ENCODE measurements around the gene CEP170. TPM values are rescaled to one million over a fixed set of nuclear protein-coding genes. Genes with fewer than 3 reads are reported as not detected.
"Not testable (repeated sequence)": the region's sequence is repeated elsewhere in the genome, so short reads cannot be mapped to it uniquely, and the experiment has no call there.

The CEP170 gene
- total and polyA plus RNA-seq, 10 of the 15 experiments (the other 5 are each of a cell fraction or from before 2014, with no cell fraction given), result 15.0 to 67.3 (median 40.2) TPM

DNA sequence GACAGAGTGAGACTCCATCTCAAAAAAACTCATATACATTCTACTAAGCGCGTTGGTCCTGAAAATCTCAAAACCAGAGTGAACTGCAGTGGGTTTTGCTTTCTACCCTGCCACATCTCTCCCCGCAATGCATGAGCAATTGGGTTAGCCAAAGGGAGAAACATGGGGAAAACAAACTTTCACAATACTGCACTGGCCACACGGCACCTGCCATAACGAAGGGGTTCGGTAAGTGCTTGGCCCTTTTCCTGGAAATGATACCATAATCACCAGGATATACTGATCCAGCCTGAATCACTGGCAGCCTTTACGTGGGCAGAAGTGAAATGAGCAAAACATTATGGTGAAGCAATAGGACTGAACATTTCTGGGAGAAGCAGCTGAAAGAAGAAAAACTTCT, 138.9 kb downstream of the CEP170 start:
- ATAC-seq; POLR2A ChIA-PET; DNase-seq (ENCODE audit: low read depth, low spot score); H3K4me3 ChIP-seq; RAD21 ChIA-PET (ENCODE audit: unreplicated experiment); H3K27ac ChIP-seq (ENCODE audit: control insufficient read depth, insufficient read depth); H3K79me2 ChIP-seq (ENCODE audit: control insufficient read depth, insufficient read depth, low read length); H3K27me3 ChIP-seq (replicated peaks in 1 of 2; ENCODE audit: control insufficient read depth in 2 of 2, insufficient read depth in 2 of 2, low read length in 1 of 2); BruUV-seq (replicated peaks); H2AFZ ChIP-seq (ENCODE audit: control insufficient read depth, low read depth, low read length); H3K4me2 ChIP-seq (ENCODE audit: control insufficient read depth, insufficient read depth); H4K20me1 ChIP-seq (ENCODE audit: control insufficient read depth, insufficient read depth); in situ Hi-C loops (cut with MboI); H3K9me3 ChIP-seq (replicated peaks; ENCODE audit: control insufficient read depth, insufficient read depth, low read length); H3K4me1 ChIP-seq (ENCODE audit: control insufficient read depth, insufficient read depth, low read length); FAIRE-seq; intact Hi-C loops (cut with micrococcal nuclease; ENCODE audit: unreplicated experiment); CTCF ChIA-PET; SMC1A ChIA-PET (ENCODE audit: uncharacterized antibody, unreplicated experiment); H3K9ac ChIP-seq (ENCODE audit: control insufficient read depth, insufficient read depth, low read length); H3K36me3 ChIP-seq (ENCODE audit: control insufficient read depth in 2 of 2, insufficient read depth in 2 of 2, low read length in 1 of 2): not testable (repeated sequence)
- 95% methylated on average over 7 of the region's 7 CpGs for WGBS (ENCODE audit: insufficient coverage, insufficient replicate concordance, low lambda C conversion rate, missing lambda C conversion rate)

DNA sequence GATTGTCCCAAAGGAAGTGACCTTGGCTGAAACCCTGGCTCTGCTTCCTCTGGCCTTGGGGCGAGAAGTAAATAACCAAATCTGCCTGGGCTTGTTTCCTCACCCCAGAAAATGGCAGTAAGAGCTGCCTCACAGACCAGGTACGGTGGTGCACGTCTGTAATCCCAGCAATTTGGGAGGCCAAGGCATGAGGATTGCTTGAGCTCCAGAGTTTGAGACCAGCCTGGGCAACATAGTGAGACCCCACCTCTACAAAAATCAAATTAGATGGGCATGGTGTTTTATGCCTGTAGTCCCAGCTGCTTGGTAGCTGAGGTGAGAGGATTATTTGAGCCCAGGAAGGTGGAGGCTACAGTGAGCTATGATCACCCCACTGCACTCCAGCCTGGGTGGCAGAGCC, 140.3 kb downstream of the CEP170 start:
- H3K27ac ChIP-seq (ENCODE audit: control insufficient read depth, insufficient read depth); H2AFZ ChIP-seq (ENCODE audit: control insufficient read depth, low read depth, low read length); FAIRE-seq; POLR2A ChIA-PET; intact Hi-C loops (cut with micrococcal nuclease; ENCODE audit: unreplicated experiment); H3K79me2 ChIP-seq (ENCODE audit: control insufficient read depth, insufficient read depth, low read length); H3K4me1 ChIP-seq (ENCODE audit: control insufficient read depth, insufficient read depth, low read length); CTCF ChIA-PET; H3K36me3 ChIP-seq (ENCODE audit: control insufficient read depth in 2 of 2, insufficient read depth in 2 of 2, low read length in 1 of 2); H3K9ac ChIP-seq (ENCODE audit: control insufficient read depth, insufficient read depth, low read length); in situ Hi-C loops (cut with MboI); DNase-seq (ENCODE audit: low read depth, low spot score); H3K4me3 ChIP-seq; H4K20me1 ChIP-seq (ENCODE audit: control insufficient read depth, insufficient read depth); RAD21 ChIA-PET (ENCODE audit: unreplicated experiment); H3K9me3 ChIP-seq (replicated peaks; ENCODE audit: control insufficient read depth, insufficient read depth, low read length); H3K27me3 ChIP-seq (replicated peaks in 1 of 2; ENCODE audit: control insufficient read depth in 2 of 2, insufficient read depth in 2 of 2, low read length in 1 of 2); BruUV-seq (replicated peaks); SMC1A ChIA-PET (ENCODE audit: uncharacterized antibody, unreplicated experiment): not testable (repeated sequence)
- H3K4me2 ChIP-seq (ENCODE audit: control insufficient read depth, insufficient read depth), result peak overlapping the region; percentile 30; the same call in 1 of the 2 replicates
- WGBS (ENCODE audit: insufficient coverage, insufficient replicate concordance, low lambda C conversion rate, missing lambda C conversion rate), result 17% methylated on average over 3 of the region's 3 CpGs
- ATAC-seq, result peak; percentile 9; the same call in 1 of the 3 replicates
